IgD-negative memory B cell (primary cell): Measurements from ENCODE around the gene SERPINE2. TPM values are rescaled to one million over a fixed set of nuclear protein-coding genes. Genes with fewer than 3 reads are reported as not detected.

Experiments used
- H3K27ac Mint-ChIP-seq, 3 donors: one replicate each; pipeline ENCODE4 v1.8.0; 2020 to 2022; ENCODE audit warnings: mild to moderate bottlenecking in 3 of 3, mixed read lengths in 3 of 3, moderate library complexity in 1 of 3
- H3K27me3 Mint-ChIP-seq: one replicate; pipeline ENCODE4 v1.8.0; 2021; ENCODE audit warnings: mixed read lengths
- H3K36me3 Mint-ChIP-seq: one replicate; pipeline ENCODE4 v1.8.0; 2020; ENCODE audit warnings: mild to moderate bottlenecking, mixed read lengths
- H3K4me1 Mint-ChIP-seq, 3 donors: one replicate each; pipeline ENCODE4 v1.8.0; 2020 to 2022; ENCODE audit warnings: mixed read lengths in 3 of 3, mild to moderate bottlenecking in 1 of 3
- H3K4me3 Mint-ChIP-seq, 4 donors: one replicate each; pipeline ENCODE4 v1.8.0; 2020 to 2022; ENCODE audit warnings: mild to moderate bottlenecking in 4 of 4, mixed read lengths in 4 of 4, moderate library complexity in 3 of 4
- H3K9me3 Mint-ChIP-seq, 3 donors: one replicate each; pipeline ENCODE4 v1.8.0; 2020 to 2021; ENCODE audit warnings: mixed read lengths in 3 of 3, mild to moderate bottlenecking in 1 of 3
- polyA plus RNA-seq: library from polyadenylated mRNA; unstranded; fragments of 300-500 nt; fragmentation: Illumina TruSeq; gene quantifications from one replicate; pipeline ENCODE4 v1.2.3, GENCODE V29; 2021

SERPINE2 gene
- polyA plus RNA-seq, 1 donor from 2014 or later: 2.9 TPM

DNA sequence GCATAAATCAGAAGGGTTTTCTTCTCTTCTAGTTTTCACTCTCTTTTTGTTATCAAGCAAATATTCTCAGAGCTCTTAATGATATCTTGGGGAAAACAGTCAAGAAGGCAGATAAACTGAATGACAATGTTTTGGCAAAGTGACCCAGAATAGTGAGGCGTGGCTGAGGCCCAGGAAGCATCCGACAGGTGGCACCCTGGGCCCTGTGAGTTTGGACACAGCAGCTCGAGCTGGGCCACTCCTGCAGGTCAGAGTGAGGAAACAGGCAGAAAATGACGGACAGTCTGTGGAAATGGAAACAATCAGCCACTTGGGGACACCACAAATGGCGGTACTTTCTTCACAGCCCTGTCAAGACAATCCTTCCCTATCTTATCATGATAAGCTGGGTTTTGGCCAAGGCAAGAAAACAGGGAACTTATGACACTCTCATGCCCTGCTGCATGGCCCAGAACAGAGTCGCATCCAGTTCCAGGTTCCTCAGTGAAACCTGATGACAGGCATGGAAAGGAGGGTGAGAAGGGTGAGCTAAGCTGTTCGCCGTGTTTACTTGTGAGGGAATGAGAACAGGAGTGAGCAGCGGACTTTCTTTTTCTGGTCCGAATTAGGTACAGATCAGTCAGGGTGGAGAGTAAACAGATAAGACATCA is 49.8 kb downstream of the SERPINE2 start:
- H3K27ac Mint-ChIP-seq: peak overlapping the region in 1 of 3 donors; percentile 57
- H3K4me1 Mint-ChIP-seq: peaks cover 0 to 2% (median 0%) of the 10 kb centered on the region in 3 donors
- H3K9me3 Mint-ChIP-seq: peaks cover 0 to 2% (median 0%) of the 10 kb centered on the region in 3 donors
- no peaks in the 10 kb centered on the region for H3K36me3 Mint-ChIP-seq
- peaks cover 4% of the 10 kb centered on the region for H3K27me3 Mint-ChIP-seq
- no peak overlapping the region for H3K4me3 Mint-ChIP-seq

DNA sequence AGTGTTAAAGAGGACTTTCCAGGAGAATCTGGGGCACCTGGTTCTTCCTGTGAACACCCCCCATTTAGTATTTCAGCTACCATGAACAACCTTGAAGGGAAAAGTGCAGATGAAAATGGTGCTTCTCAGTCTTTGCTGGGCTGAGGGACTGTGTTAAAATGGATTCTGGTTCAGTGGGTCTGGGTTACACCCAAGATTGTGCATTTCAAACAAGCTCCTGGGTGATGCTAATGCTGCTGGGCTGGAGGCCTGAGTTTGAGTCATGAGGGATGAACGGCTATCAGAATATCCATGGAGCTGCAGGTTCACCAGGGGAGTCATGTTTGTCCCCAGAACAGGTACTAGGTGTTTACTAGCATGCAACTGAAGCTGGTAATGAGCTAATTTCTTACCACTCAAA is 57.8 kb downstream of the SERPINE2 start:
- Mint-ChIP-seq H3K9me3 (no peaks in the 10 kb centered on the region), H3K36me3 (no peaks in the 10 kb centered on the region), H3K27me3 (peaks cover under 1% of the 10 kb centered on the region), H3K27ac (no peak overlapping the region), H3K4me1 (no peaks in the 10 kb centered on the region), H3K4me3 (no peak overlapping the region)

DNA sequence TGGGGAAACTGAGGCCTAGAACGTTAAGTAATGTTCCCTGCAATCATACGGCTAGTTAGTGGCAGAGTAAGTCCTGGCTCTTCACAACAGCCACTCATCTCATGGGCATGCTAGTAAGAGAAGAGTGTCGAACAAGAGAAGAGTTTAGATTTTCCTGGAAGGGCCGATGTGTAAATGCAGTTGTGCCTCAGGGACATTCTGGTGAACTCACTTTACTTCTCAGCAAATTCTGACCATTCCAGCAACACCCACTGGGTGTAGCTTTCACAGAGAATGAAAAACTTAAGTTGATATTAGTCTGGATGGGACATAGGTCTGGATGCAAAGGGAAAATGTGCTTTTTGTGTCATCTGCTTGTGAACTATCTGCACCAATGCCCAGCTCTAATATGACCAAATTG is 58.3 kb downstream of the SERPINE2 start:
- Mint-ChIP-seq H3K36me3 (no peaks in the 10 kb centered on the region), H3K4me3 (no peak overlapping the region), H3K9me3 (no peaks in the 10 kb centered on the region), H3K27me3 (no peaks in the 10 kb centered on the region), H3K27ac (no peak overlapping the region), H3K4me1 (no peaks in the 10 kb centered on the region)

DNA sequence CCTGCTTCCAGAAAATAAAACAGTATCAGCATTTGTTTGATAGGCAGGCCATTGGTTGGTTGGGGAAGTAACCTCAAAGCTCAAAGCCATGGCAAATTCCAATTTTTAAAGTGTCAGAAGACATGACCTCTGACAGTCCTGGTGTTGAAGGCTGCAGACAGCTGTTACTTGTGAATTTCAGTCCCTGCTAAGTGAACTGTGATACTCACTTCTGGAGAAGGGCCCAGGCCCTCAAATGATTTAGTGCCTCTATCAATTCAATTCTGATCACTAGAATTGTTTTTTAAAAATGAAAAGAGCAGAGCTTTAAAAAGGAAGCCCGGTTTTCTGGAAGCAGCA is 58.7 kb downstream of the SERPINE2 start:
- no peaks in the 10 kb centered on the region for H3K9me3 Mint-ChIP-seq
- no peaks in the 10 kb centered on the region for H3K4me1 Mint-ChIP-seq
- no peak overlapping the region for H3K4me3 Mint-ChIP-seq
- H3K36me3 Mint-ChIP-seq: no peaks in the 10 kb centered on the region
- H3K27me3 Mint-ChIP-seq: no peaks in the 10 kb centered on the region
- H3K27ac Mint-ChIP-seq: peak overlapping the region in 1 of 3 donors; percentile 19

DNA sequence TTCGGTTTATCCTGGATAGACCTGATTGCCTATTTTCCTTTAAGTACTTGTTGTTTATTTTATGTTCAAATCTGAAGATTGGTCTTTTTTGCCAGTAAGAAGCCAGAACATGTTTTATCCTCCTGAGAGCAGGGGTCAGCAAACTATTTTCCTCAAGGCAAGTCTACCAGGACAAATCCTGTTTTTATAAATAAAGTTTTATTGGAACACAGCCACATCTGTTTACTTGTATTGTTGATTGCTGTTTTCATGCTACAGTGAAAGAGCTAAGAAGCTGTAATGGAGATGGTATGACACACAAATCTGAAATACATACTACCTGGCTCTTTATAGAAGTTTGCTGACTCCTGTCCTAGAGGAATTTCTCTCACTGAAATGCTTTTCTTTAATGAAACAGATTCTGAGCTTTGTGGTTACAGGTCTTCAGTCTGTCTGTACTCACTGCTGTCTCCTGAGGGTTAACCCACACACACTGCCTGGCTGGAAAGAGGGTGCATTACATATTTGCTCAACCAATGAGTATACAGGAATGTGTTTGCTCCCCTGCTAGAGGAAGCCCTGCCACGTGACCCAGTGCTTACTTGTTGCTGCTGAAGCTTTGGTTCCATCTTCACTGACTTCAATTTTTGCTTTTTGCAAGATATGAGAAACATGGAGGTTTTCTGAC is 59.2 kb downstream of the SERPINE2 start:
- H3K9me3 Mint-ChIP-seq: no peaks in the 10 kb centered on the region
- no peak overlapping the region for H3K4me3 Mint-ChIP-seq
- no peaks in the 10 kb centered on the region for H3K36me3 Mint-ChIP-seq
- no peaks in the 10 kb centered on the region for H3K4me1 Mint-ChIP-seq
- peak overlapping the region in 1 of 3 donors; percentile 19 for H3K27ac Mint-ChIP-seq
- no peaks in the 10 kb centered on the region for H3K27me3 Mint-ChIP-seq

DNA sequence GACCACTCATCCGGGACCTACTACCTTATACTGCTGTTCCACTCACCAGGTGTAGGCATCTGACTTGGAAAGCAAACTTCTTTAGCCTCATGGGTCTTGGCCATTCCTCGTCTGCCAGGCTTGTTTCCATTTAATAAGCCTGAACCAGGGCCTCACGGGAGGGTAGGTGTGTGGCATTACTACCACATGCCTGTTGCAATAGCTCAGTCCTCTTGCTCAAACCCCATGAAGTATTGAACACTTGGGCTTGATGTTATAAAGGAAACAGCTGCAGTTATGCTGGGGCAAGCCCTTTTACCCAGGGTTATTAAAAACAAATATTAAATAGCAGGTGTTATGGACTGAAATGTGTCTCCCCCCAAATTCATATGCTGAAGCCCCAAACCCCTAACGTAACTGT is 60.6 kb downstream of the SERPINE2 start:
- Mint-ChIP-seq H3K9me3 (no peaks in the 10 kb centered on the region), H3K27ac (no peak overlapping the region), H3K36me3 (no peaks in the 10 kb centered on the region), H3K27me3 (no peaks in the 10 kb centered on the region), H3K4me1 (no peaks in the 10 kb centered on the region), H3K4me3 (no peak overlapping the region)

DNA sequence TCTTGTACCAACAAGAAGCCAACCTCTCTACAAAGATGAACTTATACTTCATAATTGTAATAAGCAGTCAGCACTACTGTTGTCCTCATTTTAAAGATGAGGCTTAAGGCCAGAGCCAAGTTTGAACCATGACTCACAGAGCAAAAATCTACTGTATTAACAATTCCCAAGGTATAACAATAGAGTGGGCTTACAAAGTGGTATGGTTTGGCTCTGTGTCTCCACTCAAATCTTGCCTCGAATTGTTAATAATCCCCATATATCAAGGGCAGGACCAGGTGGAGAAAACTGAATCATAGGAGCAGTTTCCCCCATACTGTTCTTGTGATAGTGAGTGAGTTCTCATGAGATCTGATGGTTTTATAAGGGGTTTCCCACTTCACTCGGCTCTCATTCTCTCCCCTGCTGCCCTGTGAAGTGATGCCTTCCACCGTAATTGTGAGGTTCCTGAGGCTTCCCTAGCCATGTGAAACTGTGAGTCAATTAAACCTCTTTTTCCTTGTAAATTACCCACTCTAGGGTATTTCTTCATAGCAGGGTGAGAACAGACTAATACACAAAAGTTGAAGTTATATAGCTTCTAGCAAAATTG is 62.4 kb downstream of the SERPINE2 start:
- H3K4me3 Mint-ChIP-seq: no peak overlapping the region
- H3K9me3 Mint-ChIP-seq: no peaks in the 10 kb centered on the region
- H3K27ac Mint-ChIP-seq: no peak overlapping the region
- no peaks in the 10 kb centered on the region for H3K27me3 Mint-ChIP-seq
- no peaks in the 10 kb centered on the region for H3K36me3 Mint-ChIP-seq
- H3K4me1 Mint-ChIP-seq: no peaks in the 10 kb centered on the region

DNA sequence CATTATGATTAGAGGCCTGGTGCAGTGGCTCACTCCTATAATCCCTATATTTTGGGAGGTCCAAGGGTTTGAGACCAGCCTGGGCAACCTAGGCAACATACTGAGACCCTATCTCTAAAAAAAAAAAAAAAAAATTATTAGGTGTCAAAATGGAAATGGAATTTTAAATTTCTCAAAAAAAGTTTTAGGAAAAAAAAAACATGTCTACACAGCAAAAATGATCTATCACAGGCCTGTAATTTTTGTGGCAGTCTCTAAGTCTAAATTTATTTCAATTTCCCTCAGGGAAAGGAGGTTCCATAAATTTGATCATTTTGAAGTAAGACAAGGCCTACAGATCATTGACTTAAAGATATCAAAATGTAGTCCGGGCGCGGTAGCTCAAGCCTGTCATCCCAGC is 65.5 kb downstream of the SERPINE2 start:
- Mint-ChIP-seq H3K4me1 (peaks cover 4 to 6% (median 4%) of the 10 kb centered on the region in 3 donors), H3K36me3 (no peaks in the 10 kb centered on the region), H3K27me3 (no peaks in the 10 kb centered on the region), H3K4me3 (no peak overlapping the region), H3K9me3 (no peaks in the 10 kb centered on the region), H3K27ac (no peak overlapping the region)

DNA sequence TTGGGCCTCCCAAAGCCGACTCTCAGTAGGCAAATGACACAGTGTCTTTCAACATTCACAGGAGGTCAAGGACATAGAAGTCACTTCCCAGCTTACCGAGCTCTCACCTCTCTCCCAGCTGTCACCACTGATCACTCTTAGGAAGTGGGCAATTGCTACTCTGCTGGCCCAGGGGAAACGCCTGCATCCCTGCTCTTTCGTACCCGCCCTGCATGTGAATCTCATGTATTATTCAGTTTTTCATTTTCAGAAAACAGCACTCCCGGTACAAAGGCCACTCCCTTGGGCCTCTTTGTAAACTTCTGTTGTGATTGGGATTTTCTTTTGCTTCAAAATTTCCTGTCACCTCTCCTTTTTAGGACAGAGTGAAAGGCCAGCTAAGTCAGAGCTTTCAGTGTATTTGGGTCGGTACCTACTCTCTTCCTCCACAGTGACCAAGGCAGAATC is 66.4 kb downstream of the SERPINE2 start:
- Mint-ChIP-seq H3K9me3 (no peaks in the 10 kb centered on the region), H3K36me3 (no peaks in the 10 kb centered on the region), H3K4me3 (no peak overlapping the region), H3K4me1 (peaks cover 4 to 6% (median 4%) of the 10 kb centered on the region in 3 donors), H3K27ac (no peak overlapping the region), H3K27me3 (no peaks in the 10 kb centered on the region)

DNA sequence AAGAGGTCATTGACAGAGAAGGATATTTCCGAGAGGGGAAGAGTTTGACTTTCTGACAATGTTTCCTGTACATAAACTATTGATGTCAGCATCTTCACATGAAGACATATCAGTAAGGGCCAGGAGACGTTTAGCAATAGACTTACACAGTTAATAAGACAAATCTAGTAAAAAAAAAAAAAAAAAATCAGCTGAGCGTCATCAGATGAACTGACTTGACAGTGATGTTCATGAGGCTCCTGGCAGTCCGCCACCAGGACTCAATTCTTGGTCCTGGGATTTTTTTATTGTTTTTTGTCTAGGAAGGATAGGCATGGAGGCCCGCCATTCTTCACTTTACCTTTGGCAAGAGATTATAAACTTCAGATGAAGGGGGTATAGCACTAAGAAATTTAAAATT is 67.4 kb downstream of the SERPINE2 start:
- H3K9me3 Mint-ChIP-seq: no peaks in the 10 kb centered on the region
- no peak overlapping the region for H3K27ac Mint-ChIP-seq
- H3K4me1 Mint-ChIP-seq: peaks cover 4 to 6% (median 4%) of the 10 kb centered on the region in 3 donors
- H3K36me3 Mint-ChIP-seq: no peaks in the 10 kb centered on the region
- no peak overlapping the region for H3K4me3 Mint-ChIP-seq
- no peaks in the 10 kb centered on the region for H3K27me3 Mint-ChIP-seq

DNA sequence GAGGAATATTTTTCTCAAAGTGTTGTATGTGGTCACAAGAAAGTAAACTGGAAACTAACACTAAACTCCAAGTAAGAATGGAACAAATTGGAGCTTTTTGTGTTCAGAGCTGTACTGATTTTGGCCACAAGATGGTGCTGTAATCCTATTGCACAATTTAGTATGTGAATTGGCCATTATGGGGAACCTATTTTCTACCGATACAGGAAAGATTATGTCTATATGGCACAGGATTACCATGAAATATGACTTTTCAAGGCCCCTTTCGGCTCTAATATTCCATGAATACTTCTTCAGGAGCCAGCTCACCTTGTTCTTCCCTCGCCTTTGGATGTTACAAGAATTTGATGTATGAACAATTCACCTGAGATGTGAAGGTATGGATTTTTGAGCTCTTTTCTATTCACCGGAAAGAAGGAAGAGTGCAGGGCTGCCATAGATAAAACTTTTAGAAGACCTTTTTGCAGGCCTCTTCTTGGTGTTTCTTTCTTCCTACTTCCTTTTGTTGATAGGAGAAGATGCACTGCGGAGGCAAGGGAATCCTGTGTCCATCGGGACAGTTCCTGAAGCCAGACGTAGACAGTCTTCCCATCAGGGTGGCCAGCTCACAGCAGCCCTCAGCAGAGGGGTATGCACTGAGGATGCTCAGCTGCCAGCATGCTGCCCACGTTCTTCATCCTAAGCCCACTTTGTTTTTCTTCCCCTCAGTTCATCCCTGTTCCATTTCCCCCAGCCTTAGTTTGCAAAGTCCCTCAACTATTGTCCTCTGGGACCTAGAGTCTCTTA is 68.5 kb downstream of the SERPINE2 start:
- no peaks in the 10 kb centered on the region for H3K9me3 Mint-ChIP-seq
- H3K4me3 Mint-ChIP-seq: no peak overlapping the region
- H3K4me1 Mint-ChIP-seq: peaks cover 4 to 10% (median 4%) of the 10 kb centered on the region in 3 donors
- H3K27me3 Mint-ChIP-seq: no peaks in the 10 kb centered on the region
- H3K27ac Mint-ChIP-seq: no peak overlapping the region
- no peaks in the 10 kb centered on the region for H3K36me3 Mint-ChIP-seq

DNA sequence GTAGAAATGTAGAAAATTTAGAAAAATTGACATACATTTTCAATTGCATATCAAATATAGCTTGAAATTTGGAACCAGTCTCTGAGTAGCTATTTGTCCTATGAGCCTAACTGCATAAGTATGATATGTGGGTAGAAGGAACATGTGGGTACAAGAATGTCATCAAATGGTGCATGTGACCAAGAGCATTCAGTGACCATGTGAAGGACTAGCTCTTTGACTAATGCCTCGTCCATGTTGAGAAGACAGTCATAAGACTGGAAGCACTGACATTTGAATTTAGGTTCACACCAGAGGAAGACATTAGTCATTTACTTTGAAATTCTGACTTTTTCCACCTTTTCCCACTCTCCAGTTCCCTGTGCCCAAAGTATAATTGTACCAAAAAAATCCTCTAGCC is 69.2 kb downstream of the SERPINE2 start:
- Mint-ChIP-seq H3K36me3 (no peaks in the 10 kb centered on the region), H3K9me3 (no peaks in the 10 kb centered on the region), H3K4me3 (no peak overlapping the region), H3K27ac (no peak overlapping the region), H3K4me1 (peaks cover 4 to 10% (median 6%) of the 10 kb centered on the region in 3 donors), H3K27me3 (no peaks in the 10 kb centered on the region)

DNA sequence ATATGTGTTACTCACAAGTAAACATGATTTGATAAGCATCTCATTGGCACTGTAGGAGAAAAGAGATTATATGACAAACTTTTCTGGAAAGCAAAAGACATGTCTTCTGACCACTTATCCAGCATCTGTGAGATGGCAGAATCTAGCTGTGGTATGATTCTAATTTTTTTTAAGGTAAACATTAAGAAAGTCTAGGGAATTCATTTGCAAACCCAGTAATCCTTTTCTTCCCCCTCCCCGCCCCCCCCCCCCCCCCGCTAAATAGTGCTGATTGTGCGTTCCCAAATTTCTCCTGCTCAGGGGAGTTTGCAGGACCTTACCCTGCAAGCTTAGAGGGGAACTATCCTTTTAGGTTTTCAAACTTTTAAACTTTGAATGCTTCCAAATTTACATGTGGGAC is 69.8 kb downstream of the SERPINE2 start:
- H3K36me3 Mint-ChIP-seq: no peaks in the 10 kb centered on the region
- peaks cover 4 to 10% (median 6%) of the 10 kb centered on the region in 3 donors for H3K4me1 Mint-ChIP-seq
- no peaks in the 10 kb centered on the region for H3K27me3 Mint-ChIP-seq
- no peak overlapping the region for H3K27ac Mint-ChIP-seq
- H3K4me3 Mint-ChIP-seq: no peak overlapping the region
- H3K9me3 Mint-ChIP-seq: no peaks in the 10 kb centered on the region

DNA sequence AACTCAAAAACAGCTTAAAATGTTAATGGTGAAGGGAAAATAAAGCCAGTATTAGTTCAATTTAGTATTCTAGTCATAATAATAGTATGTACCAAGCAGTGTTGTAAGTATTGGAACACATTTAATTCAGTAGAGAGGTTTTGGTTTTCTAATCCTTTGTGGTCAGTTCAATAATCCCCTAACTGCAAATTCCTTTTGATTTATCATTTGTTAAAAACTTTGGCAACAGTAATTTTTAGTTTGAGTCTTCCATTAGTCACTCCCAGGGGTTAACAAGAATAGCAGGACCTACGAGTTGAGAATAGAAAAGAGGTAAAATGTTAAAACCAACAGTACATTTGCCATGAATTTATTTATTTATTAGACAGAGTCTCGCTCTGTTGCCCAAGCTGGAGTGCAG is 71.1 kb downstream of the SERPINE2 start:
- Mint-ChIP-seq H3K27me3 (no peaks in the 10 kb centered on the region), H3K27ac (no peak overlapping the region), H3K4me1 (peaks cover 6 to 10% (median 8%) of the 10 kb centered on the region in 3 donors), H3K4me3 (no peak overlapping the region), H3K36me3 (no peaks in the 10 kb centered on the region), H3K9me3 (no peaks in the 10 kb centered on the region)

DNA sequence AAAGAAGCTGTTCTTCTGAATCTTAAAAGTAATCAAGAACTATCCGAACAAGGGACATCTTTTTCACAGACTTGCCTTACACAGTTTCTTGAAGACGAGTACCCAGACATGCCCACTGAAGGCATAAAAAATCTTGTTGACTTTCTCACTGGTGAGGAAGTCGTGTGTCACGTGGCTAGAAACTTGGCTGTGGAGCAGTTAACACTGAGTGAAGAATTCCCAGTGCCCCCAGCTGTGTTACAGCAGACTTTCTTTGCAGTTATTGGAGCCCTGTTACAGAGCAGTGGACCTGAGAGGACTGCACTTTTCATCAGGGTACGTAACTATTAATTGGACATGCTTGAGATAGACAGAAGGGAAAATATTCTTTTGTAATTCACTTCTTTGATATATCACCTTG is 79.4 kb downstream of the SERPINE2 start:
- Mint-ChIP-seq H3K9me3 (no peaks in the 10 kb centered on the region), H3K36me3 (peaks cover 4% of the 10 kb centered on the region), H3K27ac (peak overlapping the region in 1 of 3 donors; percentile 42), H3K4me1 (peaks cover 47 to 54% (median 52%) of the 10 kb centered on the region in 3 donors), H3K4me3 (peak overlapping the region in 3 of 4 donors; percentile 17 to 83 (median 74)), H3K27me3 (peaks cover 3% of the 10 kb centered on the region)
